Spleen (tissue), 11 donors: ENCODE measurements around the gene DOCK1. TPM values are rescaled to one million over a fixed set of nuclear protein-coding genes. Genes with fewer than 3 reads are reported as not detected.

ENCODE experiments used
- DNase-seq: peaks from one replicate; pipeline ENCODE4 v3.0.0-alpha.2; 2020
- H3K27ac ChIP-seq, 8 donors: fragments of 200-600 bp; sonication (generic) in 7 of 8; 1 replicate in 4 of 8; 2 replicates in 4 of 8; pipeline versions ENCODE4 v1.5.0 to v1.8.0; 2016 to 2021; ENCODE audit warnings: inconsistent platforms in 4 of 8, mild to moderate bottlenecking in 4 of 8, moderate library complexity in 1 of 8
- H3K27me3 ChIP-seq, 7 donors: fragments of 200-600 bp; sonication (generic) in 6 of 7; replicated peaks in 1 of 7; 1 replicate in 4 of 7; 2 replicates in 3 of 7; pipeline versions ENCODE4 v1.5.0 to v1.8.0; 2016 to 2021; ENCODE audit warnings: inconsistent platforms in 3 of 7, mild to moderate bottlenecking in 1 of 7
- H3K36me3 ChIP-seq, 6 donors: fragments of 200-600 bp; sonication (generic) in 5 of 6; 1 replicate in 4 of 6; 2 replicates in 2 of 6; pipeline versions ENCODE4 v1.5.0 to v1.8.0; 2016 to 2021; ENCODE audit warnings: inconsistent platforms in 2 of 6
- H3K4me1 ChIP-seq, 6 donors: fragments of 200-600 bp; sonication (generic) in 5 of 6; 1 replicate in 3 of 6; 2 replicates in 3 of 6; pipeline versions ENCODE4 v1.5.0 to v1.8.0; 2016 to 2021; ENCODE audit warnings: inconsistent platforms in 3 of 6
- H3K4me3 ChIP-seq, 8 donors: fragments of 200-600 bp; sonication (generic) in 7 of 8; 1 replicate in 4 of 8; 2 replicates in 4 of 8; pipeline versions ENCODE4 v1.5.0 to v1.8.0; 2016 to 2021; ENCODE audit warnings: inconsistent platforms in 4 of 8, mild to moderate bottlenecking in 4 of 8, moderate library complexity in 2 of 8
- H3K9me3 ChIP-seq, 8 donors: fragments of 200-600 bp; sonication (generic) in 7 of 8; 1 replicate in 4 of 8; 2 replicates in 4 of 8; pipeline versions ENCODE4 v1.5.0 to v1.8.0; 2016 to 2021; ENCODE audit warnings: inconsistent platforms in 4 of 8
- POLR2A ChIP-seq, 3 donors: fragments of 450-650 bp; IDR thresholded peaks; one replicate each; pipeline ENCODE4 v1.5.1; 2017; ENCODE audit warnings: antibody characterized with exemption in 3 of 3, mild to moderate bottlenecking in 1 of 3
- POLR2AphosphoS5 ChIP-seq, 3 donors: sonication (generic); formaldehyde crosslinking; IDR thresholded peaks; one replicate each; pipeline ENCODE4 v1.5.1; 2017; ENCODE audit warnings: antibody characterized with exemption in 3 of 3
- WGBS, 5 donors: extraction: QIAGEN DNeasy Blood & Tissue Kit in 3 of 5; methylation state at CpG; one replicate each; pipeline versions ENCODE4 v1.1.5 to v1.1.7; 2013 to 2018; 5-methylcytosine and 5-hydroxymethylcytosine counted together
- intact Hi-C: fragments of 100-400 bp; cut with DNase I; formaldehyde crosslinking; loops from one replicate; pipeline ENCODE4 v1.15.0; 2023; ENCODE audit warnings: low total_unique reads
- polyA plus RNA-seq, 3 donors: library from polyadenylated mRNA; stranded (reverse); fragments of 200-250 nt; gene quantifications; one replicate each; pipeline ENCODE4 v1.2.1, GENCODE V29; 2013
- total RNA-seq, 7 donors: library from RNA; depleted of rRNA in 3 of 7; stranded (reverse); fragments of >200 nt in 3 of 7; fragmentation: NEBNext Ultra II Directional in 4 of 7; extraction: Animal tissue kit (Norgen Biotek cat#: 25700) in 4 of 7; gene quantifications; one replicate each; pipeline versions ENCODE4 v1.1.0 to v1.2.1, GENCODE V29; 2016 to 2021
- TF ChIP-seq, protein P1 (sequence below), 11 experiments: fragments of 200-600 bp in 7 of 11; fragments of 450-650 bp in 4 of 11; sonication (generic) in 4 of 11; IDR thresholded peaks in 8 of 11; conservative IDR thresholded peaks in 3 of 11; 1 replicate in 7 of 11; 2 replicates in 4 of 11; pipeline versions ENCODE4 v1.4.0 to v1.8.0; 2016 to 2021; ENCODE audit warnings: antibody characterized with exemption in 11 of 11, inconsistent platforms in 4 of 11, mild to moderate bottlenecking in 1 of 11
- donor health status: healthy with polysubstance abuse.
- donor health status: DM: no; HTN: no; CAD: no; lungs with moderate emphysema.
- donor health status: DM: no; HTN: no; CAD: no.
- donor health status: Bipolar disorder and iron deficiency.
- donor health status: healthy.
- donor health status: DM: no; HTN: no; CAD: no.
- donor health status: DM: yes; HTN: yes; CAD: no.

Gene DOCK1
- total and polyA plus RNA-seq, 10 donors: 2.2 to 40.5 (median 25.1) TPM

DNA sequence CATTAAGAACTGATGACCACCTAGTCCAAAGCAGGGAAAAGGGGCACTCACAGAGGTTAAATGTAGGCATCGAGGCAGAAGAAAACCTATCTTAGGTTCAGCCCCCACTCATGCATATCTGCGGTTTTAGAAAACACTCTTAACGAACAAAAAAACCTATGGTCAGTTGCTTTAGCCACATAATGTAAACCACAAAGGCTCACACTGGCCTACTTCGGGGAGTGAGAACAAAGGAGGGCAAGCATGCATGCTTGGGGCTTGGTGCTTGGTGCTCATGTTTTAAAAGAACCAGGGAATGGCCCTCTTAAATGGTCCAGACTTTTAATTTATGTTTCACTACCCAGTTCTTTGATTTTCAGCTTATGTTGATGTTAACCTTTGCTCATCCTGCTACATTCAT lies 276.9 kb downstream of the DOCK1 start:
- H3K36me3 ChIP-seq: no peaks in the 10 kb centered on the region
- peaks cover 0 to 5% (median 0%) of the 10 kb centered on the region in 8 donors for H3K9me3 ChIP-seq
- TF ChIP-seq POLR2AphosphoS5 (IDR thresholded peaks at IDR 0.05) (no peak), POLR2A (IDR thresholded peaks at IDR 0.05) (no peak)
- TF ChIP-seq, protein P1, sequence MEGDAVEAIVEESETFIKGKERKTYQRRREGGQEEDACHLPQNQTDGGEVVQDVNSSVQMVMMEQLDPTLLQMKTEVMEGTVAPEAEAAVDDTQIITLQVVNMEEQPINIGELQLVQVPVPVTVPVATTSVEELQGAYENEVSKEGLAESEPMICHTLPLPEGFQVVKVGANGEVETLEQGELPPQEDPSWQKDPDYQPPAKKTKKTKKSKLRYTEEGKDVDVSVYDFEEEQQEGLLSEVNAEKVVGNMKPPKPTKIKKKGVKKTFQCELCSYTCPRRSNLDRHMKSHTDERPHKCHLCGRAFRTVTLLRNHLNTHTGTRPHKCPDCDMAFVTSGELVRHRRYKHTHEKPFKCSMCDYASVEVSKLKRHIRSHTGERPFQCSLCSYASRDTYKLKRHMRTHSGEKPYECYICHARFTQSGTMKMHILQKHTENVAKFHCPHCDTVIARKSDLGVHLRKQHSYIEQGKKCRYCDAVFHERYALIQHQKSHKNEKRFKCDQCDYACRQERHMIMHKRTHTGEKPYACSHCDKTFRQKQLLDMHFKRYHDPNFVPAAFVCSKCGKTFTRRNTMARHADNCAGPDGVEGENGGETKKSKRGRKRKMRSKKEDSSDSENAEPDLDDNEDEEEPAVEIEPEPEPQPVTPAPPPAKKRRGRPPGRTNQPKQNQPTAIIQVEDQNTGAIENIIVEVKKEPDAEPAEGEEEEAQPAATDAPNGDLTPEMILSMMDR (IDR thresholded peaks at IDR 0.05 in 8 of 11, conservative IDR thresholded peaks at IDR 0.05 in 3 of 11): no peak
- intact Hi-C loops: no loop called here
- no peak overlapping the region for H3K27ac ChIP-seq
- no peak overlapping the region for H3K4me3 ChIP-seq
- no peak for DNase-seq
- H3K27me3 ChIP-seq: peaks cover 0 to 4% (median 0%) of the 10 kb centered on the region in 7 donors
- WGBS, 5 donors: 82 to 87% (median 84%) methylated on average over 4 of the region's 4 CpGs
- no peaks in the 10 kb centered on the region for H3K4me1 ChIP-seq

DNA sequence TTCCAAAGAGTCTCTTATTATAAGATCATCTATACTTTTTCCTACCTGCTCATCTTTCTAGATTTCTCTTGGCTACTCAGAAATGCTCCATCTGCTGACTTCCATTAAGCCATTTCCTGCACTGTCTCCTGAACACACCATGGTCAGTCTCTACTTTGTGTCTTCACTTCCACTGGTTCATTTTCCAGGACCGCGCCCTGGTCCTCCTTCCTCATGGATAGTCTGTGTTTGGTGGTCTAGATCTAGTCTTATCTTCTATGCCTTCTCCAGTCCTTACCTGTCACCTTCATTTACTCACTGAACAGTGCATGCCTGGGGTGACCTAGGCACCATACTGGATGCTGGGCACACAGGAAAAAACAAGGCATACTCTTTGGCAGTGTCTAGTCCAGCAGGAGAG lies 279.4 kb downstream of the DOCK1 start:
- H3K9me3 ChIP-seq: peaks cover 0 to 5% (median 0%) of the 10 kb centered on the region in 8 donors
- TF ChIP-seq, protein P1 (IDR thresholded peaks at IDR 0.05 in 8 of 11, conservative IDR thresholded peaks at IDR 0.05 in 3 of 11): no peak
- TF ChIP-seq POLR2AphosphoS5 (IDR thresholded peaks at IDR 0.05) (no peak), POLR2A (IDR thresholded peaks at IDR 0.05) (no peak)
- no peak overlapping the region for H3K27ac ChIP-seq
- no peak for DNase-seq
- H3K4me3 ChIP-seq: no peak overlapping the region
- WGBS, 5 donors: 98 to 100% (median 99%) methylated on average over 2 of the region's 2 CpGs
- no peaks in the 10 kb centered on the region for H3K36me3 ChIP-seq
- peaks cover 0 to 4% (median 0%) of the 10 kb centered on the region in 7 donors for H3K27me3 ChIP-seq
- H3K4me1 ChIP-seq: no peaks in the 10 kb centered on the region
- intact Hi-C loops: no loop called here

DNA sequence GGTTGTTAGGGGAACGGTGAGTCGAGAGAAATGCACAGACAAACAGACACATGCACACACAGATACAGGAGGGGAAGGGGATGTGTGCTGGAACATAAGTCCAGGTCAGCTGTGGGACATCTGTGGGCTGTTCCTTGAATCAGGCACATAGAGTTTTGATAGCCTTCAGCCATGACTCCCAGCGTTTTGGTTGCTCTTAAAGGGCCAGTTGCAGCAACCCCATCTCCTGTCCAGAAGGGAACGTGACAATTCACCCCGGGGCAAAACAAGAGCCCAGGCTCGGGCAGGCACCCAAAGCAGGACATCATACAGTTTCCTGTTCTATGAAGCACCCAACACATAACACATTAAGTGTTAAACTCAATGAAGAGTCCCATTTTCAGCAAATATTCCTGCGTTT lies 281.6 kb downstream of the DOCK1 start:
- Histone ChIP-seq H3K36me3 (no peaks in the 10 kb centered on the region), H3K4me3 (no peak overlapping the region), H3K9me3 (peaks cover 0 to 5% (median 0%) of the 10 kb centered on the region in 8 donors), H3K4me1 (no peaks in the 10 kb centered on the region), H3K27me3 (peaks cover 0 to 4% (median 0%) of the 10 kb centered on the region in 7 donors), H3K27ac (no peak overlapping the region)
- no peak for DNase-seq
- intact Hi-C loops: no loop called here
- TF ChIP-seq POLR2AphosphoS5 (IDR thresholded peaks at IDR 0.05) (no peak), POLR2A (IDR thresholded peaks at IDR 0.05) (no peak)
- TF ChIP-seq, protein P1 (IDR thresholded peaks at IDR 0.05 in 8 of 11, conservative IDR thresholded peaks at IDR 0.05 in 3 of 11): no peak
- 79 to 90% (median 85%) methylated on average over 7 of the region's 7 CpGs for WGBS, 5 donors

DNA sequence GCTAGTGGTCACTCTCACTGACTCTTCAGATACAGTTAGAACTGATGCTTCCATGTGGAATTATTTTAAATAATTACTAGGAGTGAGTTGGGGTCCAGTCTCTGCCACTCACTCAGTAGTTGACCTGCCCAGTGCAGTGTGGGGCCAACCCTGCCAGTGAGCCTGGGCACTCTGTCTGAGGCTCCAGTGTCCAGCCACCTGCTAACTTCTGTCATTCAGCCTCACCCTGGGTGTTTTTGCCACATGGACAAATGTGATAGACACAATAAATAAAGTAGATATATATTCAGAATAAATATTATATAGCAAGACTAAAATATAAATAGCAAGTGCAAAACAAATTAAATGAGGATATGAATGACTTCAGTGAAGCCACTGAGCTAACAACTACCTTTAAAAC lies 284.0 kb downstream of the DOCK1 start:
- Histone ChIP-seq H3K4me3 (no peak overlapping the region), H3K36me3 (no peaks in the 10 kb centered on the region), H3K27me3 (peaks cover 0 to 15% (median 0%) of the 10 kb centered on the region in 7 donors), H3K9me3 (peaks cover 0 to 5% (median 0%) of the 10 kb centered on the region in 8 donors), H3K27ac (no peak overlapping the region), H3K4me1 (peaks cover 0 to 1% (median under 1%) of the 10 kb centered on the region in 6 donors)
- TF ChIP-seq, protein P1 (IDR thresholded peaks at IDR 0.05 in 8 of 11, conservative IDR thresholded peaks at IDR 0.05 in 3 of 11): no peak
- TF ChIP-seq POLR2AphosphoS5 (IDR thresholded peaks at IDR 0.05) (no peak), POLR2A (IDR thresholded peaks at IDR 0.05) (no peak)
- intact Hi-C loops: no loop called here
- no peak for DNase-seq
